ENCODE data around the gene TAS2R4. TPM values are rescaled to one million over a fixed set of nuclear protein-coding genes. Genes with fewer than 3 reads are reported as not detected.
"Not testable (repeated sequence)": the region's sequence is repeated elsewhere in the genome, so short reads cannot be mapped to it uniquely, and the experiment has no call there.

TAS2R4 gene
- 0.40 TPM for total RNA-seq

DNA sequence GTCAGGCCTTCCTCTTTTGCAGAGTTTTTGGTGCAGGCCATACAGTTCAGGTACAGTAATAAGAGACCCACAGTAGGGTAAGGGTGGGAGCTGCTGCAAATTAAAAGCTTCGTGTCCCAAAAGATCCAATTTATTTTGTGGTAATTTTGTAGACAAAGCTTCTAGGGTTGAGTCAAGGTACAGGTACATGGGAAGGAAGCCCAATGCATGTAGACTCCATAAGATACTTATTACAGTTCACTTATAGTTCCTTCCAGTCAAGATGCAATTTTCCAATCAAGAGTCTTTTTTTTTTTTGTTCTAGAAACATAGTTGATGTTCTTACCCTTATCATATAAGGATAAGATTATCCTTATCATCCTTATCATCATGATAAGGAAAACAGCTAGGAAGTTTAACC is at the start of gene TAS2R4:
Gene TAS2R4, plus strand, starts transcription at position 301 of the 400 bp plus-strand sequence. CDS start 1,815 bp downstream, outside the sequence.
- ATAC-seq, result no peak
- no peak for DNase-seq (ENCODE audit: low spot score)

GRCh38 chr7:141729020-141729419 is 47.5 kb upstream of the TAS2R4 start:
- no peak for DNase-seq (ENCODE audit: low spot score)

DNA sequence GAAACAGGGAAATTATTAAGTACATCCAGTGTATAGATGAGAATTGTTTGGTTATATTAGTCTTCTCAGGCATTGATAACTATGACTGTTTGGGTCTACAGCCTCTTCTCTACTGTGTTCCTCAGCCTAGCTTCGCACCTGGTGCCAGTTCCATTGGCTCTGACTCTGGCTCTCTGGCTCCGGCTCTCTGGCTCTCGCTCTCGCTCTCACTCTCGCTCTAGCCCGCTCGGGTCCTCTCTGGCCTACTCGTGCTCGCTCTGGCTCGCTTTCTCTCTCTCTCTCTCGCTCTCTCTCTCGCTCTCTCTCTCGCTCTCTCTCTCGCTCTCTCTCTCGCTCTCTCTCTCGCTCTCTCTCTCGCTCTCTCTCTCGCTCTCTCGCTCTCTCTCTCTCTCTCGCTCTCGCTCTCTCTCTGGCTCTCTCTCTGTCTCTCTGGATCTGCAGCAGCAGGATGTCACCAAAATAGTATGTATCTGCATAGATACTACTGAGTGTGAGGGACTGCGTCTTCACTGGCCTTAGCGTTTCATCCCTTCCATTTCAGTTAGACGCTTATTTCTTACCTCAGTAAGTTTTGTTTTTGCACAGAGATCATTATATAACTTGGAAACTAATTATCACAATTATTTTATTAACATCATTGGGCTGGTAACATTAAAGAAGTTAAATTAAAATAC is 44.9 kb upstream of the TAS2R4 start:
- ATAC-seq (no peak), DNase-seq (ENCODE audit: low spot score) (no peak)

More at GRCh38 chr7:141729020-141729419, 47.5 kb upstream of the TAS2R4 start:
- ATAC-seq, result no peak

DNA sequence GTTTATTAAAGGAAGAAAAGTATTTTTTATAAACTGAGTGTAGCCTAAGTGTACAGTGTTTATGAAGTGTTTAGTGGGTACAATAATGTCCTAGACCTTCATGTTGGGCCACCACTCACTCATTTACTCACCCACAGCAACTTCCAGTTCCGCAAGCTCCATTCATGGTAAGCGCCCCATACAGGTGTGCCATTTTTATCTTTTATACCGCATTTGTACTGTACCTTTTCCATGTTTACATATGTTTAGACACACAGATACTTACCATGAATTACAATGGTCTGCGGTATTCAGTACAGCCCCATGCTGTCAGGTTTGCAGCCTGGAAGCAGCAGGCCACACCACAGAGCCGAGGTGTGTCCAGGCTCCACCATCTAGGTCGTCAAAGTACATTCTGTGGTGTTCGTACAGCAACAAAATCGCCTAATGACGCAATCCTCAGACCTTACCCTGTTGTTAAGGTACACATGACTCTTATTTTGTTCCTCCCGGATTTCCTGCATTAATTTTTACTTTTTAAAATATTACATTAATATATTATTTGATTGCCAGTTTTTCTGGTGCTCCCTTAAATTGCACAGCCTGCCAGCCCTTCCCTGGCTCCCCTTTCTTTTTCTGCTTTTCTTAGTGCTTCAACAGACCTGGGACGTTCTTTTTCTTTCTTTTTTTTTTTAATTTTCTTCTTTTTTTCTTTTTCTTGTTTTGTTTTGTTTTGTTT is 39.2 kb upstream of the TAS2R4 start:
- ATAC-seq, result peak; percentile 43

DNA sequence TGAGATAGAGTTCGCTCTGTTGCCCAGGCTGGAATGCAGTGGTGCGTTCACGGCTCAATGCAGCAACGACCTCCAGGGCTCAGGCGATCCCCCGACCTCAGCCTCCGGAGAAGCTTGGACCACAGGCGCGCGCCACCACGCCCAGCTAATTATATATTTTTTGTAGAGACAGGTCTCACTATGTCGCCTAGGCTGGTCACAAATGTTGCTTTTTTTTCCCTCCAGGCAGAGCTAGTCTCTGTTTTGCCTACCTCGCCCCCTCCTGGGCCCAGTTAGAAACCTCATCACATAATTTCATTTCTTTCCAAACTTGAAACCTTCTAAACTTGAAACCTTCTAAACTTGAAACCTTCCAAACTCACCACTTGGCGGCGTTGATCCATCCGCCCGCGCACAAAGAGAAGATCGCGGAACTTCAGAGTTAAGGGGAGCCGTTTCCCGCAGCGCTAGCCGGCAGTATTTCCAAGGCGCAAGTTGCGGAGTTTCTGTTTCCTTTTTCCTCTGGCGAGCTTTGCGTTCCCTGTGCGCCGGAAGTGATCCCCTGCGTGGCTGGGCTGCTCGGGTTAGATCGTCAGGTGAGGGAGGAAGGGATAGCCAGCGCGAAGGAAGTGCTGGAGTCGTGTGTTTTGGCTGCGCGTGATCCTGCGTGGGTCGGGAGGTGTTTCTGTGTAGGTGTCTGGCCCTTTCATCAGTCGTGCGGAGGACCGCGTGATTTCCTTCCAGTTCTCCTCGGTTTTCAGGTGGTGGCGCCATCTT is 38.5 kb upstream of the TAS2R4 start, which contains the start of gene SSBP1:
Gene SSBP1, plus strand, starts transcription at position 523 of the 756 bp plus-strand sequence. CDS start 809 bp downstream, outside the sequence.
- DNase-seq (ENCODE audit: low spot score) (peak; percentile 93), ATAC-seq (peak; percentile 97)

More for the DNA sequence above, 39.2 kb upstream of the TAS2R4 start:
- peak; percentile 50 for DNase-seq (ENCODE audit: low spot score)

GRCh38 chr7:141738592-141739013 is 37.9 kb upstream of the TAS2R4 start:
- ATAC-seq (no peak), DNase-seq (ENCODE audit: low spot score) (no peak)

DNA sequence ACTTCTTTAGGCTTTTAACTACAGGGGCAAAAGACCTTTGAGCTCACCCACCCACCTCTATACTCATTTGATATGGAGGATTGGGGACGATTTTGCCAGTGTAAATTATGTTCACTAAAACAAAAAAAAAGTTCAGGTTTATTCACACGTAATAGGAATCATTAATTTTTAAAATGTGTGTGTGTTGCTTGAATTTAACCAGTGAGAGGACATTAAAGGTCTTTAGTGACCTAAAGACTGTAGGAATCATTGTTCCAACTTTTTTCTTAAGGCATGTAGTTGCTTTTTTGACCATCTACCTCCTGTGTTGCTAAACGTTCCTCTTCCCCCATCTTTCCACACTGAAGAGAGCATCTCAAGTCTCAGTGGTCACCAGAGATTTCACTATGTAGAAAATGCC is 37.2 kb upstream of the TAS2R4 start:
- DNase-seq (ENCODE audit: low spot score) (no peak), ATAC-seq (no peak)

DNA sequence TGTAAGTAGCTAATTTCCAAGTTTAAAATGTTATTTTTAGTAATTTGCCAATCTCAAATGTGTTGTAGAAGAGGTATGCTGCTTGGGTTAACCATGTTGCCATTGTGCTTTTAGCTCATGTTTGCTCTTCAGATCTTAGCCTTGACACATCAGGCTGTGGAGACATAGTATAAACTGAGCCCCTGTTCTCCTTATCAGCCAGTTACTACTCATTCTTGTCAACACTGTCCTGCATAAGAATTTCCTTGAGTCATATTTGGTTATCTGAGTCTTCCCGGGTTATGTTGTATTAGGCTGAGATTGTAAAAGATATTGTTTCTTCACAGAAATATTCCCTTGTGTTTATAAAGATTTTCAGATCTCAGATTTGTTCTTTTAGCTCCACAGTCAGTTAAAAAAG is 34.2 kb upstream of the TAS2R4 start:
- DNase-seq (ENCODE audit: low spot score), result no peak

DNA sequence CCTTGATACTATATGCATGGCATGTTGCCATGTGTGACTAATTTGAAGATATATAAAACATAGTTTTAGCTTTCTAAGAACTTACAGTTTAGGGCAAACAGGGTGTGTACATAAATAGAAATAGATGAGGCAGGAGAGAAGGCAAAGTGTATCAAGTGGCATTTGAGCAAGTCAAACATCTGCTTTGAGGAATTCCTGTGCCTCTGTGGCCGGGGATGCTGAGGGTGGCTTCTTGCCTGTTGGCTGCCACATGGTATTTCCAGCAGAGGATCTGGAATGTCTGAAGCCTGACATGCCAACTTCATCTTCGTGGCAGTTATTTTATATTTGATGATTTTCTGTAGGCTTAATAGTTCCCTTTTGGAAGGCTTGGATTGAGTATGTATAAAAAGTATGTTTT is 32.3 kb upstream of the TAS2R4 start:
- ATAC-seq, result no peak
- DNase-seq (ENCODE audit: low spot score), result no peak

More for the DNA sequence above, 34.2 kb upstream of the TAS2R4 start:
- ATAC-seq, result no peak

- no peak for DNase-seq (ENCODE audit: low spot score)
Measured at GRCh38 chr7:141748396-141748795, 28.1 kb upstream of the TAS2R4 start.

GRCh38 chr7:141751904-141752303 is 24.6 kb upstream of the TAS2R4 start:
- not testable (repeated sequence) for ATAC-seq; DNase-seq (ENCODE audit: low spot score)

More at GRCh38 chr7:141748396-141748795, 28.1 kb upstream of the TAS2R4 start:
- no peak for ATAC-seq

DNA sequence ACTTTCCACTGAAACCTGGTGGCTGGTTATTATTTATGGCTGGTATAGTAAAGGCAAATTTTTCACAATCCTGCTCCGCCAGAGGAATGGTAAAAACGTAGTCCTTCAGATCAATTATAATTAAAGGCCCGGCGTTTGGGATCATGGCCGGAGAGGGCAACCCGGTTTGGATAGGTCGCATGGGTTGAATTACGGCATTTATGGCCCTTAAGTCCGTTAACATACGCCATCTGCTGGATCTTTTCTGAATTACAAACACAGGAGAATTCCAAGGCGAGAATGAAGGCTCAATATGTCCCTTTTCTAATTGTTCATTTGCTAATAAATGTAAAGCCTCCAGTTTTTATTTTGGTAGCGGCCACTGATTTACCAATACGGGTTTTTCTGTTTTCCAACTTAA is 23.8 kb upstream of the TAS2R4 start:
- no peak for DNase-seq (ENCODE audit: low spot score)

DNA sequence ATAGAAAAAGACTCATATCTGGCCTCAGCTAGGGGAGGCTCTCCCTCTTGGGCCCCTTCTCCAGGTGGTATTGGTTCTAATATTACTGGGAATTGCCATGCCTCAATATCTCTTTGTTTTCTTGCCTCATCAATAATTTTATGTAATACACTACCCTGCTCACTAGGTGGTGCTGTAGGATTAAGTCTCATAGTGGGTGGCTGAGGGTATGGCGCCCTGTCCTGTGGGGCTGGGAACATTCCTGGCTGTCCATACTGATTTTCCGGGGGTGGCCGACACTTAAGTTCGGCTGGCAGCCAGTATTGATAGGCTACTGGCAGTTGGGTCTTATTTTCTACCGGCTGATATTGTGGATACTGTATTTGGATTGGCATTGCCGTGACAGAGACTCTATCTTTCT is 21.5 kb upstream of the TAS2R4 start:
- ATAC-seq (peak; percentile 45), DNase-seq (ENCODE audit: low spot score) (no peak)

More for the DNA sequence above, 23.8 kb upstream of the TAS2R4 start:
- ATAC-seq, result no peak

DNA sequence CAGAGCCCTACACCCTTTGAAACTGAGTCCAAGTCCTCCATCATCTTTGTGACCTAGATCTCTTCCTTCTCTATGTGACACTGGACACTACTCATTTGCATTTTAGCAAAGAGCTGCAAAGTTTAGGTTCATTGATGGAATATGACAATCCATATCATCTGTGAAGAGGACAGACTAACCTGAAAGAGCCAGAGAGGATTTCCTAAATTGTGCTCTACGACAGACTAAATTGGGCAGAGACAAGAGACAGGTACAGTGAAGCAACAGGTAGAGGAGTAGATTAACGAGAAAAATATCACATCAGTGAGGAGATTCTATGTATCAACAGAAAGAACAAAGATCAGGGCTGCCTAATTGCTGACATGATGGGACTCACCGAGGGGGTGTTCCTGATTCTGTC is 12.7 kb upstream of the TAS2R4 start, which contains the start of gene TAS2R3:
Gene TAS2R3, plus strand, starts transcription at position 301 of the 400 bp plus-strand sequence. Its CDS starts 62 bp downstream, at position 363.
- no peak for ATAC-seq
- DNase-seq (ENCODE audit: low spot score), result no peak

DNA sequence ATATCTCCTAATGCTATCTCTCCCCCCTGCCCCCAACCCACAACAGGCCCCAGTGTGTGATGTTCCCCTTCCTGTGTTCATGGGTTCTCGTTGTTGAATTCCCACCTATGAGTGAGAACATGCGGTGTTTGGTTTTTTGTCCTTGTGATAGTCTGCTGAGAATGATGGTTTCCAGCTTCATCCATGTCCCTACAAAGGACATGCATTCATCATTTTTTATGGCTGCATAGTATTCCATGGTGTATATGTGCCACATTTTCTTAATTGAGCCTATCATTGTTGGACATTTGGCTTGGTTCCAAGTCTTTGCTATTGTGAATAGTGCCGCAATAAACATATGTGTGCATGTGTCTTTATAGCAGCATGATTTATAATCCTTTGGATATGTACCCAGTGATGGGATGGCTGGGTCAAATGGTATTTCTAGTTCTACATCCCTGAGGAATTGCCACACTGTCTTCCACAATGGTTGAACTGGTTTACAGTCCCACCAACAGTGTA is 6.3 kb upstream of the TAS2R4 start:
- ATAC-seq; DNase-seq (ENCODE audit: low spot score): not testable (repeated sequence)

- peak; percentile 87 for ATAC-seq
- DNase-seq (ENCODE audit: low spot score), result no peak
Measured at GRCh38 chr7:141785706-141786552, 9.5 kb downstream of the TAS2R4 start.

- DNase-seq (ENCODE audit: low spot score) (no peak), ATAC-seq (no peak)
Measured at GRCh38 chr7:141788296-141788695, 11.8 kb downstream of the TAS2R4 start.

DNA sequence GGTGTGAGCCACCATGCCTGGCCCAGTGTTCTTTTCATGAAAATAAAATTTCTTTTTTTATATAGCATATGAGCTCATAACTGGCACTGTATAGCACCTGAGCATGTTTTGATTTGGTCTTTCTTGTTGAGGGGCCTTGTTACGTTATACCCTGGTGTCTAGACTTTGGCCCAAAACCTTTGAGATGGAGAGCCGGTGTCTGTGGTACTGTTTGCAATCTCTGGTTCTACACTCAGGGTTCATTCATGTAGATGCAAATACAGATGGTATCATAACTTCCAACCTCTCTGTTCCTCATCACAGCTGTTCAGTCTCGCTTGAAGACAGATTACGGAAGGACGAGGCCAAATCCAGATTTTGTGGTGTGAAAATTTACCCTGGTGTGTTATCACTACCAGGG is 13.4 kb downstream of the TAS2R4 start, which contains the start of gene TAS2R5:
Gene TAS2R5, plus strand, starts transcription at position 301 of the 400 bp plus-strand sequence. CDS start 145 bp downstream, outside the sequence.
- no peak for DNase-seq (ENCODE audit: low spot score)
- no peak for ATAC-seq

DNA sequence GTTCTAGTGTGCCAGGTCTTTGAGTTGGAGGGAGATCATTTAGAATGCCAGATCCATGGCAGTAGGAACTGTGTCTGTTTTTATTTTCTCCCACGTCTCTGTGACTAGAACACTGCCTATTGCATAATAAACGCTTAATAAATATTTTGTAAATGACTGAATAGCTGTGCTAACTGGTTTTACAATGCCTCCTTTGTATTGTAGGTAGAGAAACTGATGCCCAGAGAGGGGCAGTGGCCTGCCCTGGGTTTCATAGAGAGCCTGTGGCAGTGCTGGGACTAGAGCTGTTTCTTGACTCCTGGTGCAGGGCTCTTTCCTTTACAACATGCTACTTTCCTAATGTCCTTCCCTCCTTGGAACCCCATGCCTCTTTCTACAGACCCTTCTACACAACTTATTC is 16.1 kb downstream of the TAS2R4 start:
- DNase-seq (ENCODE audit: low spot score) (no peak), ATAC-seq (no peak)

GRCh38 chr7:141820067-141820466 is 43.6 kb downstream of the TAS2R4 start:
- ATAC-seq (no peak), DNase-seq (ENCODE audit: low spot score) (no peak)

Data from left lobe of liver (tissue), 2 donors.